GM18873 (cell line): ENCODE results near the gene PDE4B.
A peak's percentile ranks its signal among the peaks of the same experiment; 100 is the strongest.

ENCODE experiments used
- ATAC-seq: cut with Tn5 transposase; IDR thresholded peaks from one replicate; pipeline ENCODE4 v1.9.1; 2021; ENCODE audit warnings: mild to moderate bottlenecking, moderate library complexity, moderate number of reproducible peaks; ENCODE audit not compliant: unreplicated experiment, low FRiP score

PDE4B gene

DNA sequence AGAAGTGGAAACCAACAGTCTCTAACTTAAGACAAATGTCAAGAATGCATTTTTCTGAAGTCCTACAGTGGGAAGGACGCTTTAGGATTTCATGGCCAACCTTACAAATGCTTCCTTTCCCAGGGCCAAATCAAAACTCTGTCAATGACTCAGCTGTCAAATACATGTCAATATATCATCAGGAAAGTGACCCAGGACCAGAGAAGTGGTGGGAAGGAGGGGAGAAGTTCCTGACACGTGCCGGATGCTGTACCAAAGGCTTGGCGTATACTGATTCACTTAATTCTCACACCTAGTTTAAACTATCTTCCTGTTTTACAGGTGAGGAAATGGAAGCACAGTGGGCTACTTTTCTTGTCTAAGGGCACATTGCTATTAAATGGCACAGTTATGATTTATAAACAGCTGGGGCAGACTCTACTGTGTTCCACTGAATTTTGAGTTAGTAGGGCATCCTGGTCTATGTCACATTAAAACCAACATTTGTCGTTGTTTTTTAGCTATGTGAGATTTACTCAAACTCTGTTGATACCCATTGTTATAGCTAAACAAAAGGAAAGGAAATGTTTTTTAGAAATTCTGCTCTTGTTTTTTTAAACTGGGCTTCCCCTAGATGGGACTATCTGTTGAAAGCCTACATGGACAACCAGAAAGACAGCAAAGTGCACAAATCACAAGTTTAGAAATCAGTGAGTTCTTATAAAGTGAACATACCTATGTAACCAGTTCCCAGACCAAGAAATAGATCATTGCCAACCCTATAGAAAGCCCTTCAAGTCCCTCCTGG, 533.1 kb downstream of the PDE4B start:
- ATAC-seq: no peak

DNA sequence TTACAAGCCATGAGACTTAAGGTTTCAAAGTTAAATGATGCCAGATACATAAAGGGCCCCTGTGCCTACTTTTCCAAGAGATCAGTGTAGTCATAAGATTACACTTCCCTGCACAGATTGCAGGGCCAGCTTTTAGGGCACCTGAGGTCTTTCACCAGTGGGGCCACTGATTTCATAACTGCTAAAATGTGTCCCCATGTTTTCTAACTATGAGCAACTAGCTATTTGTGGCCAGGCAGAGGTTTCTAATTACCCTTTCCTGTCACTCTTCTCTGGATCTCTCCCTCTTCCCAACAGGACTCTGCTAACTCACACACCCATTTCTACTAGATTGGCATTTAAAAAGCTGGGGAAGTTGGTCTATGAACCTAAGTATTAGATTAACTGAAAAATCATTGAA, 534.2 kb downstream of the PDE4B start:
- ATAC-seq: no peak

DNA sequence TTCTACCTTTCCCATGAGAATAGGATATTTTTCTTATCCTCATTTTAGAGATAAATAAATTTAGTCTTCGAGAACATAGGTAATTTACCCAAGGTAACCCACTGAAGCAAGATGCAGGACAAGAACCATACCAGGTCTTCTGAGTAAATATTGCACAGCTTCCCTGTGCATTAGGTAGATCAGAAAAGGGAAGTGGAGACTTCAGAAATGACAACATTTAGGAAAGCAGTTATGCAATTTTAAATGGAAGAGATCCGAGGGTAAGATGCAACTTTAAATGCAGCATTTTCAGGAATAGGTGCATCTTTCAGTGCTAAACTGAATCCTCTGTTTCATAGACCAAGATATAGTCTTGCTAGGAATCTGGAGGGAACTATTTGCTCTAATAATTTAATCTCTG, 534.9 kb downstream of the PDE4B start:
- no peak for ATAC-seq

DNA sequence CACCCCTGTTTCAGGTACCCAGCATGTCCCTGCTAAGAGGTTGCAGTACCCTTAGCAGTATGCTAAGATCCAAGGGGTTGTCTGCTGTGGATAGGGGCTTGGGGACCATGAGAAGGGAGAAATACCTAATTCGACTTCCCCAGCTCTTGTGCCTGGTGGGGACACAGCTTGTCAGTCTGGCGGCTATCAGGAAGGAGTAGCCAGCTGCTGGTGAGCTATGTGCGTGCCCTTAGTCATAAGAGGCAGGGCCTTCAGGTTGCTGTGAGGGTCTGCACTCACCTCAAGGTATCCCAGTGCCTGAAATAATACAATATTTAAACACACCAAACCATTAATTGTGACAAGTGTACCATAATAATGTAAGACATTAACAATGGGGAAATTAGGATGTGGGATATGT, 536.2 kb downstream of the PDE4B start:
- no peak for ATAC-seq

DNA sequence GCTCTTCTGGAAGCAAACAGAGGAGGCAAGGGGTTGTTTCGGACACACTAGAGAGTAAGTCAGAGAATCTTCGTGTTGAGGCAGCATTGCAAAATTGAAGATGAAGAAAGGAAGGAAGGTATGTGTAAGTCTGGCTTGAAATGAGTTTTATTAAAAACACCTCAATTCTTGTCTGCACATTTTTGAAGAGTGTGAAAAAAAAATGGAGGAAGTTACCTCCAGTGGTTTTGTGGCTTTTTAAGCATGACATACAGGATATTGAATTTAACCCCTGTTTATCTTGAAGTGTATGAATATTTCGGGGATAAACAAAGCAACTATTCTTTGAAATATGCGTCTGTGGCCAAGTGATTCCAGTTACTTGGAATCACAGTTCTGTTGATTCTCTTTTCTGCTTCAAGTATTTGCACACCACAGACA, 538.0 kb downstream of the PDE4B start:
- no peak for ATAC-seq

DNA sequence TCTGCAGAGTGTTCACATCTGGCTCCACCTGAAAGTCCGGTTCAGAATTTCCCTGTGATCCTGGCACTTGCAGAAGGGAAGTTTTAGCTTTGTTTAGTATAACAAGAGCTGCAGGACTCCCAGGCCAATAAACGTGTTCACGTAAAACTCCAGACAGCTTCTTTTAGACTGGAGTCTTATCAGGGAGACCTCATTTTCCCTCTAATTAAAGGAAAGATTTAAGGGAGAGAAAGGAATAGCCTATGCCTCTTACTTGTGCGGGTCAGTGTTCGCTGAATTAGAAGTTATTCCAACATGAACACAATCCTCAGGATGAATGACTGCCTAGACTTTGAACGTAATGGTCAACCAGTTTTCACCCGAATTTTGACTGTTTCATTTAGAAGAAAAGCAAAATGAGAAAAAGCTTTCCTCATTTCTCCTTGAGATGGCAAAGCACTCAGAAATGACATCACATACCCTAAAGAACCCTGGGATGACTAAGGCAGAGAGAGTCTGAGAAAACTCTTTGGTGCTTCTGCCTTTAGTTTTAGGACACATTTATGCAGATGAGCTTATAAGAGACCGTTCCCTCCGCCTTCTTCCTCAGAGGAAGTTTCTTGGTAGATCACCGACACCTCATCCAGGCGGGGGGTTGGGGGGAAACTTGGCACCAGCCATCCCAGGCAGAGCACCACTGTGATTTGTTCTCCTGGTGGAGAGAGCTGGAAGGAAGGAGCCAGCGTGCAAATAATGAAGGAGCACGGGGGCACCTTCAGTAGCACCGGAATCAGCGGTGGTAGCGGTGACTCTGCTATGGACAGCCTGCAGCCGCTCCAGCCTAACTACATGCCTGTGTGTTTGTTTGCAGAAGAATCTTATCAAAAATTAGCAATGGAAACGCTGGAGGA, 539.2 kb downstream of the PDE4B start:
- no peak for ATAC-seq

DNA sequence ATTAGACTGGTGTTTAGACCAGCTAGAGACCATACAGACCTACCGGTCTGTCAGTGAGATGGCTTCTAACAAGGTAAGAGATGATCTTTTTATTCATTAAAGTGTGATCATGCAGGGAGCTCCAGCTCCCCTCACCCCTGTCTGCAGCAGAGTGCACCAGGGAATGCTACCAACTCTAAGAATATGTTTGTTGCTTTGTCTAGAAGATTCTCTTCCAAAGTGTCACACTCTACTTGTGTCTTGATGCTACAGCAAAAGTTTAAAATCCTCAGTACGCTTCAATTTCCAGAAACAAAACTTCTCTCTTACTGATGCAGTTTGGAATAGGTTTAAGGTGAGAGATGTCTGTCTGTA, 539.8 kb downstream of the PDE4B start:
- no peak for ATAC-seq

DNA sequence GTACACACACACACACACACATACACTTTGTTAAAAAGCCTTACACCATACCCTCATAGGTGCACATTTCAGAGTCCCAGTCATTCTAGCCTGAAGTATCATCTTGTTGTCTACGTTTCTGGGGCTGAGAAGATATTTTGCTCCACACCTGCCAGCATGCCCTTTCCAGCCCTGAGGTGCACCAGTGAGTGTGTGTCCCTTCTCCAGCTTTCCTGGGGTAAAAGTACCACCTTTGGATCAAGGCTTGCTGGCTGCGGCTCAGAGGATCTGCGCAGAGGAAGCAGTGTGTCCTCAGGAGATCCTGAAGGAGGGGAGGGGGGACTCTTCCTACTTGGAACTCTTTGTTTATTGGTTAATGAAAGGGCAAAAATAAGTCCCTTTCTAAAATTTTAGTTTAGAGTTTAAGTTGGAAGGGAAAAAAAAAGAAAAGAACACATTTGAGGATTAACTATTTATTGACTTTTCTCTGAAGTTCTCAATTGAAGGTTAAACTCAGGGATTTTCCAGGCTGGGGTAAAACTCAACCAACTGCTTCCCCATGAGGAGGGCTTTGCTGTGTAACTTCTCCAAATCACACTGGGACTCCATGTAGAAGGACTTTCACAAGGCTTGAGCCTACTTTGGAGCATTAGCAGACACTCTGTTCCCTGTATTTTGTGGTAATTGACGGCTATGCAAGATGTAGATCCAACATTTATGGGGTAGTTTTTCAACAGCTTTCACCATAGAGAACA, 540.9 kb downstream of the PDE4B start:
- no peak for ATAC-seq

DNA sequence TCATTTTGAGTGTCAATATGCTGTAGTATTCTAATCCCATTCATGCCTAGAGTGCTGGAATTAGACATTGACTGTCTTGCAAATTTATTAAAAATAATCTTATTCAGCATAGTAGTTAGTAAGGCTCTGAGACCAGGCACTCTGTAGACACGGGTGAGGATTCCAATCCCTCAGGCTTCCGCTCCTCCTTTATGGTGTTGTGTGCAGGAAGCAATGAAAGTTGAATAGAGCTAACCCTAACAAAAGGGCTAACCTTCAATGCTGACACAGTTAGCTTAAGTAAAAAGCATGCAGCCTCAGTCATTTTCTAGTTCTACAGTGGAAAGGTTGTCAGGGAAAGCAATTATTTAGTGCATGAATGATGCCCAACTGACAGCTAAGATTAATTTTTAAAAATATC, 541.6 kb downstream of the PDE4B start:
- ATAC-seq: no peak

DNA sequence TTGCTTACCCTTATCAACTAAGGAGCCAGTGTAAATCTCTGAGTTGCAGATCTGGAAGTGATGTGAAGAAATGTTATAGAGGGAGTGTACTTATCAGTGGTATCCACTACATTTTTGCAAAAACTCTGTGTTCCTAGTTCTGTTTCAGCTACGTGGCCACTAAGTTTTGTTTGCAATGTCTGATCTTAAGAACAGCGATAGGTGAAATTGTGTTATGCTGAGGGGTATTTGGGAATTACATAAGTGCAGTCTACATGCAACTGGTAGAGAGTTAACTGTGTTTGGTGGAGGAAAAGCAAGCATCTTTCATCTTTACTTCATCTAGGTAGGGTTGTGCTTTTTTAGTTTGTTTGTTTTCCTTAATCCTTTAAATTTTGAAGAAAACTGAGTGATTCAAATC, 542.4 kb downstream of the PDE4B start:
- no peak for ATAC-seq

DNA sequence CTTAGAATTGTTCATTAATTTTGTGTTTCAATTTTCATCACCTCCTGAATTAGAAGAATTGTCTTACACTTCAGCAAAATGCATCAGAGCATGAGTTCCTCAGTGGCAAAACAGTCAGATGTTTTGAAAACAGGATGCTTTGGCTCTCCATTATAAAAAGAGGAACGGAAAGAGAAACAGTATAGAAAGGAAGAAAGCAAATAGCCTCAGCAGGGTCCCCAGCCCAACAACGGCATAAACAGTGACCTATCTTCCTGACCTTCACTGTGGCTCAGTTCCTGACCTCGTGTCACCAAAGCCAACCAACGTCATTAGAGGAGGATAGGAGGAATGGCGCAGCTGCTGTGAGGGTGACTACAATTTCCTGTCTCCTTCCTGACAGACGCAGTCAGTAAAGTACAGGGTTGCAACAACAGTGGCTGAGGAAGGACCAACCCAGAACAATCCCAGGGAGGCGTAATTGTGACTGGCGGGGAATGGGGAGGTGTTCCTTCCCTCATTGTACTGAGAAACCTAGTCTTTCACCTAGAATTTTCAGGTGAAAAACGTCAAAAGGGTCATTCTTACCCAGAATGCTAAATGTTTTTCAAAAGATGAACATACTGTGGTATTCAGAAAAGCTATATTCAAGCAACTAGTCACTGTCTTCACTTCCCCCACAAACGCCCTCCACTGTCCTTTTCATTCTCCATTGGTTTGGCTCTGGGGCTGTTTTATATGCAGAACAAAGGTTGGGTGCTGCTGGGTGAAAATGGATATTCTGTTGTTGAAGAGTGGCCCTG, 543.4 kb downstream of the PDE4B start:
- ATAC-seq: peak; percentile 86

DNA sequence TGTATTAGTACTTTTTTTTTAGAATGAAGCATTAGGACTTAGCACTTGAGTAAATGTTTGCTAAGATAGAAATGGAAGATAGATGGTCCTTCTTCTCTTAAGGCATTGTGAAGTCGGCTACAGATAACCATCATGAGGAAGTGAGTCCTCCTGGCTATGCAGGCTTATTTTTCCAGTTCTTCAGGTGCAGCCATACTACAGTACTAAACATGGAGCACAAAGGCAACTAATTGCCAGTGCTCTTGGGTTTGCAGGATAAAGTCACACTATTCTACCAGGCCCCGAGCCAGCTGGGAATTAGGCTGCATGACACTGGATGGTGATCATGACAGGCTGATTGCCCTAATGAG, 543.9 kb downstream of the PDE4B start:
- no peak for ATAC-seq

DNA sequence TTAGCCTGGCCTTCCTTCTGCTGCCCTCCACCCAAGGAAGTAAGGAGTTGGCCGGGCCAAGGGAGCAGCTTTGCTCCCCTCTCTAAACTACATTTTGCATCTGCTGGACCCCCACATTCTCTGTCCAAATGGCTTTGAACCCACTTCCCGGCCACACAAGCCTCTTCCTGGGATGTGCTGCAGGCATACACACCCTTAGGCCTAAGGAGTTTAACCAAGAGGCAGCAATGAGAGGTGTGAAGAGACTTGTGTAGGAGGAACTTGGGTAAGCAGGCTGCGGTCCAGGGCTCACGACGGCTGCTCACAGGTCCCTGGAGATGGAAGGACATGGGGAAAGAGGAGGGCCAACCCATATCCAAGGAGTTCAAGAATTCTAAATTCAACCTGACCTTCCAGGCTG, 544.6 kb downstream of the PDE4B start:
- ATAC-seq: no peak

DNA sequence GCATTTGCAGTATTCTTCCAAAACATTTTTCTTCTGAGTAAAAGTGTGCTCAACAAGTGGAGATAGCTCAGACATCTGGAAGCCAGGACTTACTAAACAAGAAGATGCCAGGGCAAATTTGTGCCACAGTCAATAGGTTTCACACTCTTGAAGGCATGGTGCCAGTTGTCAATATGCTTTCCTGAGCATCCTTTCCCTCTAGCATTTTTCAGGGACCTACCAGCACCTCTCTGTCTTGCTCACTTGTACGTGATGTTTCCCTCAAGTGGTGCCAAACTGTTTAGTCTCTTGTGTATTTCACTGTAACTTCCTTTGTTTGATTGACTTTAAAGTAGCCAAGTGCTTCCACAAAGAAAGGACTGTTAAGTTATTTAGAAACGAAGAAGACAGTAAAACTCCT, 547.2 kb downstream of the PDE4B start:
- no peak for ATAC-seq

DNA sequence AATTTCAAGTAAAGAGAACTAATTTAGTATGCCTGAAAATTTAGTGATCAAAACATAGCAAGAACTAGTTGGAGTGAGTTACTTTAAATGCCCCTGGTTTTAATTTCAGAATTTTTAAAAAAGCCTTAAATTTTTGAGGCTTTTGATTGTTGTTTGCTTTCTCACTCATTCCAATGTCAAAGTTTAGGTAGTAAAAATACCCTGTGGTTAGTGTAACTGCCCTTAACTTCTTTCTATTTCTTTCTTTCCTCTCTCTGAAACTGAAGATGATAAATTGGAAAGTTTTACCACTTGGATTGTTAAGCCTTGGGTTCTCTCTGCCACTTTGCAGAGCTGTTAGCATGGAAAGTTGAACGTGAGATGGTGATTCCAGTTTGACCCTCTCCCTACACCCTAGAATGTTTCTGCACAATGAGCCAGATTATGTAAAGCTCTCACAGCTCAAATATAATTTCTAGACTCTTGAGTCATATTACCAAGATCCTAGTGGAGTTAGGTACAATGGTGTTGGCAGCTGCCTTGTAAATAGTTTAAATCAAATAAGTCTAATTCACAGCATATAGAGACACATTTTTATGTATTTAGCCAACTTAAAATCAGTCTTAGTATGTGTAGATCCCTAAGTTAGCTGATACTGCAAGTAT, 548.9 kb downstream of the PDE4B start:
- ATAC-seq: no peak

DNA sequence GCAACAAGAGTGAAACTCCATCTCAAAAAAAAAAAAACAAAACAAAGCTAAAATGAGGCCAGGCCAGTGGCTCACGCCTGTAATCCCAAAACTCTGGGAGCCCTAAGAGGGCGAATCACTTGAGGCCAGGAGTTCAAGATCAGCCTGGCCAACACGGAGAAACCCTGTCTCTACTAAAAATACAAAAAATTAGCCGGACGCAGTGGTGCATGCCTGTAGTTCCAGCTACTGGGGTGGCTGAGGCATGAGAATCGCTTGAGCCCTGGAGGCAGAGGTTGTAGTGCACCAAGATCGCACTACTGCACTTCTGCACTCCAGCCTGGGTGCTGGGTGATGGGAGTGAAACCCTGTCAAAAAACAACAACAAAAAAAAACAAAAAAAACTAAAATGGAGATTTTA, 550.0 kb downstream of the PDE4B start:
- no peak for ATAC-seq

DNA sequence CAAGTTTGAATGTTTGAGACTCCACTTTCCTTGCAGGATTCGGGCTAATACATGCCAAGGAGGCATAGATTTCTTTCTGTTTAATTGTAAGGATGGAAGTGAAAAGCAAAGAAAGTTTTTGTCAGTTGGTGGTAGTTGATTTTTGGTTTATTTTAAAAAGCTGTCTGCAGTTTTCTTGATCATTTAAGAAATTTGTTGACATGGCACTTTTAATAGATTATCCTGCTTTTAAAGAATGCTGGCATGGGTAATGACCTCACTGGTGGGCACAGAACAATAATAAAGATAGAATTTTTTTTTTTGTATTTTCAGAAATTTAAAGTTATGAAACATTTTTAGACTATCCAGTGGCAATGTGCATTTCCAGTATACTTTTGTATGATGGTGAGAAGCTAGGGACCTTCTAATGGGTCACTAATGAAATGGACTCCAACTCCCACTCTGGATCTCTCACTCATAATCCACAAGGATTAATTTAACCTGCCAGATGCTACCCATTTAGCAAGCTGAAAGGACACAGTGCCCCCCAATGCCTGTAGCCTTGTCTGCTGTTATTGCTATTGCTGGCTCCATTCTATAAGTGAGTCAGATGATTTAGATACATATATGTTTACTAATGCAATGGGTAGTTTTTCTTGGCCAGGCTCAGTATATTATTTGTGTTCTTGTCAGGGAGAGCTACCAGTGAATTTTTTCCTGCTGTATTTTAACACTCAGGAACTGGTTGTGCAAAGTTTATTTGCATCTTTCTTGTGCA, 551.1 kb downstream of the PDE4B start:
- no peak for ATAC-seq

DNA sequence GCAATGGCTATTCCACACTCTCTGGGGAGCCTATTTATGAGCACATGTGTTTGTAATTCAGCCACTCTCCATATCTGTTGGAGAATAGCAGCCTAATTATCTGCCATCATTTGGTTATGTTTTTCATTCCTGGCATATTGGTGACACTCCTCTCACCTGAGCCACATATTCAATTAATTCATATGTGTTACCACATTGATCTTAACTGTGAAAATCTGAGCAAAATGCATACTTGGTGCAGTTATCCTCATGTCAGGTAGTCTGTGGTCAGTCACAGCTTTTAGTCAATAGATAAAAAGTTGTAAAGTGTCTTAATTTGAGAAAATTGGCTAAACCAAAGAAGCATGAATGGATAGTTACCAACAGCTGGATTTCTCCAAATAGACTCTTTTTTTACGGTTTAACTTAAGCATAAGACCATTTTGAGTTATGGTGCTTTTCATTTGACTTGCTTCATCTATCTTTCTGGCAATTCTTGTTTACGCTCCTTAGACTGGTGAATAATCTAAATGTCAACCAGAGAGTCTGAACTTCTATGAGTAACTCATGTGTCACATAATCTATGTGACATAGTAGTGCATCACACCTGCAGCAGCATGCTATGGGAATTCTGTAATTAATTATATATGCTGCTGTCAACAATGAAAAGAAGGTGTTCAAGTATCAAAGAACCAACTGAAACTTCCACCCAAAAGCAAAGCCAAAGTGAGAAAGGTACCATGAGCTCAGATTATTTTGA, 553.5 kb downstream of the PDE4B start:
- no peak for ATAC-seq

DNA sequence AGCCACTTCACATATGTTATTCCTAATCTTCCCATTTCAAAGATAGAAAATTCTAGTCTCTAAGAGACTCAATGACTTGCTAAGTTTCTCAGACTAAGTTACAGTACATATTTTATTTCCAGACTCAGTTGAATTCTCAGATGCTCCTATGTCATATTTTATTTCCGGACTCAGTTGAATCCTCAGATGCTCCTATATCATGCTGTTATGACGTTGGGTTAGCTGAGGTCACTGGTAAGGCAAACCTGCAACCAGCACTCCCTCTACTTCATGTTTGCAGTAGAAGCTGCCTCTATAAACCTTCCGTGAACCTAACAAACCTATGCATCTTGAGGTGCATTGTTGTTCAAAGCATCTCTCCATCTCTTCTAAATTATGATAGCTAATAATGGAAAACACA, 554.2 kb downstream of the PDE4B start:
- ATAC-seq: no peak
